Colonic mucosa (tissue), 4 donors: Measurements from ENCODE around the gene MAN2A2. TPM values are rescaled to one million over a fixed set of nuclear protein-coding genes. Genes with fewer than 3 reads are reported as not detected.
"Not testable (repeated sequence)": the region's sequence is repeated elsewhere in the genome, so short reads cannot be mapped to it uniquely, and the experiment has no call there.

Experiments
- DNase-seq: peaks from one replicate; pipeline ENCODE4 v3.0.0-alpha.2; 2020
- H3K27ac ChIP-seq: fragments of 200-600 bp; one replicate; pipeline ENCODE4 v1.8.0; 2021
- H3K27me3 ChIP-seq: fragments of 200-600 bp; one replicate; pipeline ENCODE4 v1.8.0; 2021
- H3K36me3 ChIP-seq: fragments of 200-600 bp; one replicate; pipeline ENCODE4 v1.8.0; 2021
- H3K4me1 ChIP-seq: fragments of 200-600 bp; one replicate; pipeline ENCODE4 v1.8.0; 2021; ENCODE audit warnings: mild to moderate bottlenecking
- H3K4me3 ChIP-seq: fragments of 200-600 bp; one replicate; pipeline ENCODE4 v1.8.0; 2021
- H3K9ac ChIP-seq, 2 donors: one replicate each; pipeline ENCODE4 v1.7.0; 2013; ENCODE audit warnings: control low read depth in 2 of 2, low read depth in 2 of 2, low read length in 2 of 2
- H3K9me3 ChIP-seq: fragments of 200-600 bp; one replicate; pipeline ENCODE4 v1.8.0; 2021
- CTCF ChIP-seq: fragments of 200-600 bp; IDR thresholded peaks from one replicate; pipeline ENCODE4 v1.8.0; 2022; ENCODE audit warnings: antibody characterized with exemption, mild to moderate bottlenecking
- intact Hi-C: fragments of 100-400 bp; cut with DNase I; formaldehyde crosslinking; loops from one replicate; pipeline ENCODE4 v1.14.1; 2022
- total RNA-seq, 2 donors: library from RNA; stranded (reverse); fragmentation: NEBNext Ultra II Directional in 1 of 2; extraction: Animal tissue kit (Norgen Biotek cat#: 25700) in 1 of 2; gene quantifications; one replicate each; pipeline ENCODE4 v1.2.1, GENCODE V29; 2021
- donor health status: healthy.
- donor health status: DM: no; HTN: no; CAD: no.
- donor health status: DM: no; HTN: no; CAD: no.

Gene MAN2A2
- total RNA-seq, 2 donors from 2014 or later = 34.2 to 66.4 TPM

GRCh38 chr15:90895571-90896117, 7.5 kb upstream of the MAN2A2 start:
- H3K4me3 ChIP-seq = no peak overlapping the region
- DNase-seq = no peak
- intact Hi-C loops = no loop called here
- H3K4me1 ChIP-seq = no peaks in the 10 kb centered on the region
- TF ChIP-seq CTCF = no peak
- H3K27me3 ChIP-seq = no peaks in the 10 kb centered on the region
- H3K36me3 ChIP-seq = no peaks in the 10 kb centered on the region
- H3K27ac ChIP-seq = no peak overlapping the region
- H3K9ac ChIP-seq = no peak overlapping the region
- H3K9me3 ChIP-seq = no peaks in the 10 kb centered on the region

- H3K27me3 ChIP-seq, intact Hi-C loops, DNase-seq, H3K9ac ChIP-seq, H3K27ac ChIP-seq, H3K4me3 ChIP-seq, H3K9me3 ChIP-seq, H3K36me3 ChIP-seq, H3K4me1 ChIP-seq: not testable (repeated sequence)
These were observed 5.9 kb upstream of the MAN2A2 start for GRCh38 chr15:90897131-90897655.

- Histone ChIP-seq H3K9me3 (no peaks in the 10 kb centered on the region), H3K4me1 (no peaks in the 10 kb centered on the region), H3K9ac (peak overlapping the region in 1 of 2 donors; percentile 74), H3K36me3 (peaks cover 3% of the 10 kb centered on the region), H3K27me3 (no peaks in the 10 kb centered on the region), H3K27ac (peak overlapping the region; percentile 94), H3K4me3 (no peak overlapping the region)
- TF ChIP-seq CTCF = no peak
- DNase-seq = no peak
- intact Hi-C loops = no loop called here
These were observed 1.7 kb upstream of the MAN2A2 start for GRCh38 chr15:90901175-90902039.

GRCh38 chr15:90902040-90902839, 862 bp upstream of the MAN2A2 start:
- intact Hi-C loops = no loop called here
- peak overlapping the region; percentile 94 for H3K27ac ChIP-seq
- peak; percentile 84 for DNase-seq
- H3K36me3 ChIP-seq = peaks cover 11% of the 10 kb centered on the region
- peak; percentile 82 for TF ChIP-seq CTCF
- H3K9ac ChIP-seq = peak overlapping the region; percentile 74 to 86
- no peaks in the 10 kb centered on the region for H3K9me3 ChIP-seq
- H3K27me3 ChIP-seq = no peaks in the 10 kb centered on the region
- H3K4me3 ChIP-seq = peak overlapping the region; percentile 52
- no peaks in the 10 kb centered on the region for H3K4me1 ChIP-seq

GRCh38 chr15:90903733-90904536, 833 bp downstream of the MAN2A2 start:
- peak; percentile 41 for DNase-seq
- peaks cover 12% of the 10 kb centered on the region for H3K36me3 ChIP-seq
- intact Hi-C loops = no loop called here

More at GRCh38 chr15:90903733-90904536, 833 bp downstream of the MAN2A2 start:
- H3K27me3 ChIP-seq = no peaks in the 10 kb centered on the region
- no peaks in the 10 kb centered on the region for H3K9me3 ChIP-seq
- H3K9ac ChIP-seq = peak overlapping the region; percentile 62 to 84
- H3K4me1 ChIP-seq = no peaks in the 10 kb centered on the region
- peak overlapping the region; percentile 95 for H3K27ac ChIP-seq
- H3K4me3 ChIP-seq = peak overlapping the region; percentile 73
- TF ChIP-seq CTCF = no peak
